Erythroblast (primary cell): ENCODE measurements around the gene FAM149A.

Source experiments
- GATA1 ChIP-seq: IDR thresholded peaks from 2 replicates; pipeline ENCODE4 v1.6.1; 2011; ENCODE audit warnings: low read depth, mild to moderate bottlenecking, control low read depth, low read length, moderate library complexity
- POLR2A ChIP-seq: IDR thresholded peaks from 2 replicates; pipeline ENCODE4 v1.6.1; 2011; ENCODE audit warnings: mild to moderate bottlenecking, low read length

DNA sequence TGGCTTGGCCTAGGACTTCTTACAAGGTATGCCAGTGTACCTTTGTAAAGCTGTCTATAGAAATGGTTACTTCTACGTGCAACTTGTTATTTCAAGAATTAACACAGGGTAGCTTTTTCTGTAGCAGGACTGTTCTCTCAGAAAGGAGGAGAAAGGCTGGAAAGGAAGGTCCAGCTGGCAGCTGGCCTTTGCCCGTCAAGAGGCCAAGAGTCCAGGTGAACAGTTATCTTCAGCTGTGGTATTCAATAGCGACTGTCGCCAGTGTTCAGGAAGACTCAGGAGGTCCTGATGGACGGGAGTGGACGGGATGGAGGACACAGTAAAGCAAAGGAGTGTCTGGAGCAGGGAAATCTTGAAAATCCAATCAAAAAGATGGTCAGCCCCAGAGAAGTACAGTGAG lies 91.6 kb downstream of the FAM149A start:
- TF ChIP-seq POLR2A (no peak), GATA1 (no peak)
